Gastroesophageal sphincter (tissue), 4 donors: ENCODE measurements around the gene EGFR. TPM values are rescaled to one million over a fixed set of nuclear protein-coding genes. Genes with fewer than 3 reads are reported as not detected.

Experiments
- ATAC-seq: fragments of 150-250 bp; one replicate; pipeline ENCODE4 v1.9.1; 2016; ENCODE audit warnings: mild to moderate bottlenecking, moderate library complexity
- H3K27ac ChIP-seq, 4 donors: fragments of 200-600 bp; sonication (generic) in 3 of 4; 1 replicate in 3 of 4; 2 replicates in 1 of 4; pipeline ENCODE4 v1.5.1; 2016 to 2019
- H3K27me3 ChIP-seq: fragments of 200-600 bp; sonication (generic); one replicate; pipeline ENCODE4 v1.5.1; 2019
- H3K36me3 ChIP-seq, 2 donors: fragments of 200-600 bp; sonication (generic); one replicate each; pipeline ENCODE4 v1.5.1; 2019; ENCODE audit warnings: control low read depth in 1 of 2
- H3K4me1 ChIP-seq, 3 donors: fragments of 200-600 bp; sonication (generic); 1 replicate in 2 of 3; 2 replicates in 1 of 3; pipeline ENCODE4 v1.5.1; 2016 to 2019; ENCODE audit warnings: control low read depth in 2 of 3
- H3K4me3 ChIP-seq, 2 donors: fragments of 200-600 bp; sonication (generic); one replicate each; pipeline ENCODE4 v1.5.1; 2019; ENCODE audit warnings: mild to moderate bottlenecking in 1 of 2, moderate library complexity in 1 of 2
- H3K9me3 ChIP-seq, 3 donors: fragments of 200-600 bp; sonication (generic); one replicate each; pipeline ENCODE4 v1.5.1; 2017 to 2019; ENCODE audit warnings: control low read depth in 2 of 3
- CTCF ChIP-seq, 4 experiments: fragments of 200-600 bp in 2 of 4; fragments of 450-650 bp in 2 of 4; sonication (generic) in 1 of 4; IDR thresholded peaks; one replicate each; pipeline ENCODE4 v1.5.1; 2017 to 2019; ENCODE audit warnings: antibody characterized with exemption in 4 of 4, mild to moderate bottlenecking in 2 of 4, moderate library complexity in 2 of 4
- EP300 ChIP-seq: sonication (generic); formaldehyde crosslinking; IDR thresholded peaks from one replicate; pipeline ENCODE4 v1.6.1; 2017; ENCODE audit warnings: antibody characterized with exemption, mild to moderate bottlenecking
- POLR2A ChIP-seq, 2 donors: fragments of 450-650 bp; IDR thresholded peaks; one replicate each; pipeline ENCODE4 v1.6.1; 2017; ENCODE audit warnings: antibody characterized with exemption in 2 of 2, mild to moderate bottlenecking in 2 of 2, moderate library complexity in 1 of 2
- POLR2AphosphoS5 ChIP-seq: sonication (generic); formaldehyde crosslinking; IDR thresholded peaks from one replicate; pipeline ENCODE4 v1.6.1; 2017; ENCODE audit warnings: antibody characterized with exemption
- WGBS, 2 donors: methylation state at CpG; one replicate each; pipeline ENCODE4 v1.1.5; 2018; ENCODE audit warnings: low coverage in 1 of 2; 5-methylcytosine and 5-hydroxymethylcytosine counted together
- total RNA-seq, 4 donors: library from RNA; depleted of rRNA; stranded (reverse); fragments of >200 nt; gene quantifications; one replicate each; pipeline ENCODE4 v1.1.0, GENCODE V29; 2016

EGFR gene
- total RNA-seq, 4 donors from 2014 or later: 85.7 to 126 (median 111) TPM

- TF ChIP-seq EP300 (no peak), POLR2A (IDR thresholded peaks at IDR 0.05) (no peak), CTCF (IDR thresholded peaks at IDR 0.05) (no peak), POLR2AphosphoS5 (no peak)
- no peak for ATAC-seq
- H3K4me1 ChIP-seq: peaks cover 15 to 92% (median 25%) of the 10 kb centered on the region in 3 donors
- H3K36me3 ChIP-seq: no peaks in the 10 kb centered on the region
- no peaks in the 10 kb centered on the region for H3K9me3 ChIP-seq
- H3K27ac ChIP-seq: peak overlapping the region in 3 of 4 donors; percentile 77 to 80 (median 80)
- no peak overlapping the region for H3K4me3 ChIP-seq
- 86 to 89% methylated on average over 3 to 5 of the region's 6 CpGs for WGBS, 2 donors
- no peaks in the 10 kb centered on the region for H3K27me3 ChIP-seq
These were observed 69.3 kb downstream of the EGFR start for GRCh38 chr7:55088107-55088506.

- ATAC-seq: no peak
- Histone ChIP-seq H3K4me1 (peaks cover 15 to 95% (median 25%) of the 10 kb centered on the region in 3 donors), H3K9me3 (no peaks in the 10 kb centered on the region), H3K4me3 (no peak overlapping the region), H3K36me3 (no peaks in the 10 kb centered on the region), H3K27ac (peak overlapping the region in 3 of 4 donors; percentile 77 to 80 (median 80)), H3K27me3 (no peaks in the 10 kb centered on the region)
- 37 to 39% methylated on average over 7 of the region's 7 CpGs for WGBS, 2 donors
- TF ChIP-seq EP300: no peak
- peak; percentile 37 for TF ChIP-seq POLR2AphosphoS5
These were observed 69.8 kb downstream of the EGFR start for GRCh38 chr7:55088620-55089019.

GRCh38 chr7:55092186-55092974 is 73.6 kb downstream of the EGFR start:
- Histone ChIP-seq H3K4me3 (no peak overlapping the region), H3K36me3 (no peaks in the 10 kb centered on the region), H3K27ac (peak overlapping the region in 2 of 4 donors; percentile 14 to 31), H3K9me3 (no peaks in the 10 kb centered on the region), H3K27me3 (no peaks in the 10 kb centered on the region), H3K4me1 (peaks cover 0 to 96% (median 12%) of the 10 kb centered on the region in 3 donors)
- WGBS, 2 donors: 73 to 91% methylated on average over 11 to 13 of the region's 15 CpGs
- no peak for TF ChIP-seq EP300
- no peak for TF ChIP-seq POLR2A (IDR thresholded peaks at IDR 0.05)
- no peak for TF ChIP-seq POLR2AphosphoS5
- TF ChIP-seq CTCF (IDR thresholded peaks at IDR 0.05): no peak
- no peak for ATAC-seq

DNA sequence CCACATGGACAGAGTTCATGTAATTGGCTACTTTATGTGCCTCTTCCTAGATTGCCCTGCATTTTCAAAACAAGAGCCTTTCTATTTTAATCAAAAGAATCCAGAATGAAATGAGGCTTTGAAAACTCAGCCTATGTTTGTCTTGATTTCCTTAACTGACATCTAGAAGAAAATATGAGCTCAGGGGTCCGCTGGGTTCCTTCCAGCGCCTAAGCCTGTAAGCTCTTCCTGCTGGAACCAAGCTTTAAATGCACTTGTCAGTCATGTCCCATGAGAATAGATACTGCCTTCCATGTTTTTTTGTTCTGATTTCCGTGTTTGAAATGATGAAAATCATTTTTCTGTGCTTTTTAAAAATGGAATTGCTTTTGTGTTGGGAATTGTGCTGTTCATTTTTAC is 74.2 kb downstream of the EGFR start:
- Histone ChIP-seq H3K9me3 (no peaks in the 10 kb centered on the region), H3K36me3 (no peaks in the 10 kb centered on the region), H3K4me1 (peaks cover 0 to 96% (median 9%) of the 10 kb centered on the region in 3 donors), H3K4me3 (no peak overlapping the region), H3K27me3 (no peaks in the 10 kb centered on the region), H3K27ac (no peak overlapping the region)
- 50 to 80% methylated on average over 1 to 3 of the region's 3 CpGs for WGBS, 2 donors
- no peak for ATAC-seq
- TF ChIP-seq POLR2AphosphoS5 (no peak), EP300 (no peak), CTCF (IDR thresholded peaks at IDR 0.05) (no peak), POLR2A (IDR thresholded peaks at IDR 0.05) (no peak)

GRCh38 chr7:55093674-55094073 is 74.9 kb downstream of the EGFR start:
- Histone ChIP-seq H3K27me3 (no peaks in the 10 kb centered on the region), H3K9me3 (no peaks in the 10 kb centered on the region), H3K27ac (peak overlapping the region in 2 of 4 donors; percentile 9 to 15), H3K4me1 (peaks cover 0 to 96% (median 11%) of the 10 kb centered on the region in 3 donors), H3K4me3 (no peak overlapping the region), H3K36me3 (no peaks in the 10 kb centered on the region)
- TF ChIP-seq EP300 (no peak), POLR2AphosphoS5 (no peak), POLR2A (IDR thresholded peaks at IDR 0.05) (no peak)
- ATAC-seq: no peak
- 75% methylated on average over 4 to 5 of the region's 7 CpGs for WGBS, 2 donors
